Type B pancreatic cell (in vitro differentiated cells): ENCODE data around the gene CPNE4. TPM values are rescaled to one million over a fixed set of nuclear protein-coding genes. Genes with fewer than 3 reads are reported as not detected.

ENCODE experiments used
- DNase-seq: peaks from one replicate; pipeline ENCODE4 v3.0.0; 2021; ENCODE audit warnings: mixed read lengths; ENCODE audit not compliant: unreplicated experiment; ENCODE audit errors: extremely low spot score
- H3K27ac Mint-ChIP-seq: 2 replicates; pipeline ENCODE4 v1.8.0; 2021; ENCODE audit warnings: mild to moderate bottlenecking, mixed read lengths
- H3K27me3 Mint-ChIP-seq: 2 replicates; pipeline ENCODE4 v1.8.0; 2021; ENCODE audit warnings: mixed read lengths
- H3K36me3 Mint-ChIP-seq: 2 replicates; pipeline ENCODE4 v1.8.0; 2021; ENCODE audit warnings: mixed read lengths
- H3K4me1 Mint-ChIP-seq: one replicate; pipeline ENCODE4 v1.8.0; 2021; ENCODE audit warnings: mixed read lengths; ENCODE audit not compliant: unreplicated experiment
- H3K4me3 Mint-ChIP-seq: 2 replicates; pipeline ENCODE4 v1.8.0; 2021; ENCODE audit warnings: mild to moderate bottlenecking, mixed read lengths
- H3K9me3 Mint-ChIP-seq: 2 replicates; pipeline ENCODE4 v1.8.0; 2021; ENCODE audit warnings: mixed read lengths
- total RNA-seq: library from RNA; stranded (reverse); gene quantifications from 2 replicates; pipeline ENCODE4 v1.2.1, GENCODE V29; 2021; ENCODE audit warnings: low replicate concordance
- TF ChIP-seq, protein P1 (sequence below): fragments of 200-600 bp; sonication (generic); conservative IDR thresholded peaks from 2 replicates; pipeline ENCODE4 v1.5.0; 2021; ENCODE audit warnings: antibody characterized with exemption, mild to moderate bottlenecking

The CPNE4 gene
- total RNA-seq, 1 donor from 2014 or later: 5.2 TPM

DNA sequence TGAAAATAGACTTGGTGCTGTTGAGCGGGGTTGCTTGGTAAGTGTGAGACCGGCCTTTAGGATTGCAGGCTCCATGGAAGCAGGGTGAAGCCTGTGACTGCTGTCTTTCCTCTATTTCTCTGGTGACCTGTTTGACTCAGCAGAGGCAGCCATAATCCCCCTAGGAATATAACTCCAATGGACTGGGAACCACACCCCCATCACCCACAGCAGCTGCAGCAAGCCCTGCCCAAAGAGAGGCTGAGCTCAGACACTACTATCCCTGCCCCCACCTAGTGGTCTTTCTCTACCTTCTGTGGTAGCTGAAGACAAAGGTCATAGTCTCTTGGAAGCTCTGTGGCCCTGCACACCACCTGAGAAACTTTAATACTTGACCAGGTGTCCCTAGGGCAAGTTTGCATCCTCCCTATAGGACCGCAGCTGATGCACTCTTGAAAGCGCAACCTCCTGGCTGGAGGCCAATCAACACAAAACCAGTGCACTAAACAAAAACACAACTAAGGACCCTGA lies 398.5 kb downstream of the CPNE4 start:
- TF ChIP-seq, protein P1, sequence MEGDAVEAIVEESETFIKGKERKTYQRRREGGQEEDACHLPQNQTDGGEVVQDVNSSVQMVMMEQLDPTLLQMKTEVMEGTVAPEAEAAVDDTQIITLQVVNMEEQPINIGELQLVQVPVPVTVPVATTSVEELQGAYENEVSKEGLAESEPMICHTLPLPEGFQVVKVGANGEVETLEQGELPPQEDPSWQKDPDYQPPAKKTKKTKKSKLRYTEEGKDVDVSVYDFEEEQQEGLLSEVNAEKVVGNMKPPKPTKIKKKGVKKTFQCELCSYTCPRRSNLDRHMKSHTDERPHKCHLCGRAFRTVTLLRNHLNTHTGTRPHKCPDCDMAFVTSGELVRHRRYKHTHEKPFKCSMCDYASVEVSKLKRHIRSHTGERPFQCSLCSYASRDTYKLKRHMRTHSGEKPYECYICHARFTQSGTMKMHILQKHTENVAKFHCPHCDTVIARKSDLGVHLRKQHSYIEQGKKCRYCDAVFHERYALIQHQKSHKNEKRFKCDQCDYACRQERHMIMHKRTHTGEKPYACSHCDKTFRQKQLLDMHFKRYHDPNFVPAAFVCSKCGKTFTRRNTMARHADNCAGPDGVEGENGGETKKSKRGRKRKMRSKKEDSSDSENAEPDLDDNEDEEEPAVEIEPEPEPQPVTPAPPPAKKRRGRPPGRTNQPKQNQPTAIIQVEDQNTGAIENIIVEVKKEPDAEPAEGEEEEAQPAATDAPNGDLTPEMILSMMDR: no peak
- Mint-ChIP-seq H3K9me3 (no peaks in the 10 kb centered on the region), H3K27me3 (peaks cover 19% of the 10 kb centered on the region), H3K4me3 (no peak overlapping the region), H3K4me1 (no peaks in the 10 kb centered on the region), H3K36me3 (no peaks in the 10 kb centered on the region), H3K27ac (no peak overlapping the region)
- DNase-seq: no peak

DNA sequence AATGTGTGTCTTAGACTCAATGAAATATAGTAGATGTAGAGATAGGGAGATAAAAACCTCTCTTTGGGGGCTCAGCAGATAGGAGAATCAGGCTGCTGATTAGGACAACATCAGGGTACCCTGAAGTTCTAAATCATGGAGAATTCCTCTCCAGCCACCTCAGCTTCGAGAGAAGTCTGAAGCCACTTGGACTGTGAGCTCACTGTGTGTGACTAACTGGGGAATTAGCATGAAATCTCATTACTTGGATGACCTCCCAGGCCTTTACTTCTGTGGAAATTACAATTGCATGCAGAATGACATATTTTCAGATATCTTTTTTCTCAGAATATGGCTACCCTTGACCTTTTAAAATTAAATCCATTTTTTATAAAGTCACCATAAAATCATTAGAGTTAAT lies 404.0 kb downstream of the CPNE4 start:
- Mint-ChIP-seq H3K9me3 (no peaks in the 10 kb centered on the region), H3K4me3 (no peak overlapping the region), H3K27ac (no peak overlapping the region), H3K27me3 (peaks cover 14% of the 10 kb centered on the region), H3K36me3 (no peaks in the 10 kb centered on the region), H3K4me1 (no peaks in the 10 kb centered on the region)
- no peak for DNase-seq
- TF ChIP-seq, protein P1: no peak

DNA sequence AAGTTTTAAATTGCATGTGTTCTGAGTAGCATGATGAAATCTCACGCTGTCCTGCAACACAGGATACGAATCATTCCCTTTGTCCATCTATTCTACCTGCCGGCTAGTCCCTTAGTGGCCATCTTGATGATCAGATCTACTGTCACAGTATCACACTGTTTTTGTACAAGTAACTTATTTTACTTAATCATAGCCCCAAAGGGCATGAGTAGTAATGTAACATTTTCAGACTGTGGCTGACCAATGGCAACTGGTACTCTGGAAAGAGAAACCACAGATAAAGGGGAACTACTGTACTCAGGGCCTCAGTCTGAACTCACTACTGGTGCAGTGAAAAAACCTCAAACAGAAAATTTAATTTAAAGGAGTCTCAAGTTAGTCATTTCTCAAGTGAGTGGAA lies 404.7 kb downstream of the CPNE4 start:
- H3K9me3 Mint-ChIP-seq: no peaks in the 10 kb centered on the region
- no peak for DNase-seq
- H3K4me1 Mint-ChIP-seq: no peaks in the 10 kb centered on the region
- no peak overlapping the region for H3K4me3 Mint-ChIP-seq
- H3K36me3 Mint-ChIP-seq: no peaks in the 10 kb centered on the region
- TF ChIP-seq, protein P1: no peak
- peaks cover 14% of the 10 kb centered on the region for H3K27me3 Mint-ChIP-seq
- H3K27ac Mint-ChIP-seq: no peak overlapping the region

DNA sequence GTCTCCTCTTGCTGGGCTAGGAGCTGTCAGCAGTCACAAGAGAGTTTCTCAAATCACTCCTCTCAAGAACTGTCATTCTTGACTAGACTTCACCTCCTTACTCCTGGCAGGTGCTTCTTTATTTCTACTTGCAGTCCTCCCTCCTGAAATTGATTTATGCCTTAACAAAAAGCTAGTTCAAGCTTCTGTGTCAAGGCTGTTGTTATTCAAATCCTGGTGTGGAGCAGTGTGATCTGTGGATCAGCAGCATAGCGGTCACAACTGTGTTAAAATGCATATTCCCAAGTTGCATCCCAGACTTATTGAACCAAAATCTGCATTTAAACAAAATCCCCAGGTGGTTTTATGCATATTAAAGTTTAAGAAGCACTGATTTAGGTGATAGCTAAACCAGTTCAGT lies 411.4 kb downstream of the CPNE4 start:
- Mint-ChIP-seq H3K27me3 (peaks cover 14% of the 10 kb centered on the region), H3K4me3 (no peak overlapping the region), H3K9me3 (no peaks in the 10 kb centered on the region), H3K4me1 (no peaks in the 10 kb centered on the region), H3K27ac (no peak overlapping the region), H3K36me3 (no peaks in the 10 kb centered on the region)
- TF ChIP-seq, protein P1: no peak
- no peak for DNase-seq

DNA sequence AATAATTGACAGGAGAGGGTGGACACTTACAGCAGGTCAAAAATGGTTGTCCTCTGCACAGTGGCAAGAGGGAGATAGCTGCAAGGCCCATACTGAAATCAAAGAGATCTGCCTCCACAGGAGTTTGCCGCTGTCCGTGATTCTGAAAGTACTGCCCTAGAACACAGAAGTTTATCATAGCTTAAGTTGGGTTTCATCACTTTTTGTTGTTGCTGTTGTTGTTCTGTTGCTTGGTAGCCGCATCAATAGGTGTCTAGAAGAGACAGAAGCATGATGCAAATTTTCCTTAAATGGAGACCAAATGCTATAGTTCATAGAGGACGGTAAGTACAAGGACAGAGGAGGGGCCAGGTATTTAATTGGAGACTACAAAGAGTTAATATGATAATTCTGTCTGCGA lies 412.1 kb downstream of the CPNE4 start:
- H3K27ac Mint-ChIP-seq: no peak overlapping the region
- H3K9me3 Mint-ChIP-seq: no peaks in the 10 kb centered on the region
- no peaks in the 10 kb centered on the region for H3K36me3 Mint-ChIP-seq
- peaks cover 18% of the 10 kb centered on the region for H3K27me3 Mint-ChIP-seq
- DNase-seq: no peak
- TF ChIP-seq, protein P1: no peak
- no peak overlapping the region for H3K4me3 Mint-ChIP-seq
- H3K4me1 Mint-ChIP-seq: no peaks in the 10 kb centered on the region

DNA sequence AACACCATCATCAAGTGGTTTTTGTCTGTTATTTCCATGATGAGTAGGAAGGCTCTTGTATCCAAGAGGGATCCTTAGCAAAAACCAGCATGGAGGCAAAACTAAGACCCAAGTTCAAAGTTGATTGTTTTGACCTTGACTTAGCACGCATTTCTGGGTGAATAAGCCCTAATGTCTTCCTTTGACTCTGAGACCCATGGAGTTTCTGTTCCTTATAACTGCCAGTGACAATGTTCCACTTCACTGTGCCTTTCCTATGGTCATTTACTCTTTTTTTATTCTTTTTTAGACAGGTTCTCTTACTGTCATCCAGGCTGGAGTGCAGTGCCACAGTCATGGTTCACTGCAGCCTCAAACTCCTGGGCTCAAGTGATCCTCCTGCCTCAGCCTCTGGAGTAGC lies 413.8 kb downstream of the CPNE4 start:
- H3K4me3 Mint-ChIP-seq: no peak overlapping the region
- H3K36me3 Mint-ChIP-seq: no peaks in the 10 kb centered on the region
- DNase-seq: no peak
- peaks cover 20% of the 10 kb centered on the region for H3K27me3 Mint-ChIP-seq
- no peaks in the 10 kb centered on the region for H3K9me3 Mint-ChIP-seq
- TF ChIP-seq, protein P1: no peak
- no peak overlapping the region for H3K27ac Mint-ChIP-seq
- H3K4me1 Mint-ChIP-seq: no peaks in the 10 kb centered on the region
